ENCODE data around the gene NADK.
"Not testable (repeated sequence)": the region's sequence is repeated elsewhere in the genome, so short reads cannot be mapped to it uniquely, and the experiment has no call there.

DNA sequence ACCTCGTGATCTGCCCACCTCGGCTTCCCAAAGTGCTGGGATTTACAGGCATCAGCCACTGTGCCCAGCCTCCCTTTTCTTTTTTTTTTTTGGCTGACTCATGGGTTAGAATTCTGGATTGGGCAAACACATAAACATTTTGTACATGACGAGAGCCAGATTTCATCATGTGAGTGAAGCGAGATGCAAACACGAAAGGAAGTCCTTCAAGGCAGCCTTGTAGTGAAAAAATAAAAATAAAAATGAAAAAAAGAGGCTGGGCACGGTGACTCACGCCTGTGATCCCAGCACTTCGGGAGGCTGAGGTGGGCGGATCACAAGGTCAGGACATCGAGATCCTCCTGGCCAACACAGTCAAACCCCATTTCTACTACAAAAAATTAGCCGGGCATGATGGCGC, 37.3 kb downstream of the NADK start:
- not testable (repeated sequence) for TF ChIP-seq EZH2phosphoT487 (IDR thresholded peaks at IDR 0.05; ENCODE audit: borderline replicate concordance, low read length)
- TF ChIP-seq, protein P1, sequence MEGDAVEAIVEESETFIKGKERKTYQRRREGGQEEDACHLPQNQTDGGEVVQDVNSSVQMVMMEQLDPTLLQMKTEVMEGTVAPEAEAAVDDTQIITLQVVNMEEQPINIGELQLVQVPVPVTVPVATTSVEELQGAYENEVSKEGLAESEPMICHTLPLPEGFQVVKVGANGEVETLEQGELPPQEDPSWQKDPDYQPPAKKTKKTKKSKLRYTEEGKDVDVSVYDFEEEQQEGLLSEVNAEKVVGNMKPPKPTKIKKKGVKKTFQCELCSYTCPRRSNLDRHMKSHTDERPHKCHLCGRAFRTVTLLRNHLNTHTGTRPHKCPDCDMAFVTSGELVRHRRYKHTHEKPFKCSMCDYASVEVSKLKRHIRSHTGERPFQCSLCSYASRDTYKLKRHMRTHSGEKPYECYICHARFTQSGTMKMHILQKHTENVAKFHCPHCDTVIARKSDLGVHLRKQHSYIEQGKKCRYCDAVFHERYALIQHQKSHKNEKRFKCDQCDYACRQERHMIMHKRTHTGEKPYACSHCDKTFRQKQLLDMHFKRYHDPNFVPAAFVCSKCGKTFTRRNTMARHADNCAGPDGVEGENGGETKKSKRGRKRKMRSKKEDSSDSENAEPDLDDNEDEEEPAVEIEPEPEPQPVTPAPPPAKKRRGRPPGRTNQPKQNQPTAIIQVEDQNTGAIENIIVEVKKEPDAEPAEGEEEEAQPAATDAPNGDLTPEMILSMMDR (IDR thresholded peaks at IDR 0.05; ENCODE audit: low read depth, low read length, poor library complexity, severe bottlenecking): not testable (repeated sequence)
